ENCODE results near the gene SIRPA. TPM values are rescaled to one million over a fixed set of nuclear protein-coding genes. Genes with fewer than 3 reads are reported as not detected.

Gene SIRPA
- total and polyA plus RNA-seq, 2 of the 4 experiments (the other 2 are of a cell fraction): 9.9 to 40.2 TPM

DNA sequence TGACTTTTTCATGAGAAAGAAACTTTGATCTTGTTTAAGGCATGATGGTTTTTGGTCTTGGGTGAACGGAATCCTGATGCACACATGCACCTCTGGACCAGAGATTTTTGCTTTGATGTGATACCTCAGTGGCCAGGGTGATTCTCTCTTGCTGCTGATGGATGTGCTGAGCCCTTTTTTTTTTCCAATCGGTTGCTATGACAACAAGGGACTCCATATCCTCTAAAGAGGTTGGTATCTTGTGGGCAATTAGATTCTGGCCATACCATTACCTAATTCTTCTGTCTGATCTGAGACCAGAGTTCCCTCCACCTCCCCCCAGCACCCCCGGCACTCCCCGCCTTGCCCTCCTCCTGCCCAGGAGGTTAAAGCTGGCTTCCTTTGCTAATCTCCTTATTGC lies 73.8 kb downstream of the SIRPA start (continued):
- TF ChIP-seq, protein P1, sequence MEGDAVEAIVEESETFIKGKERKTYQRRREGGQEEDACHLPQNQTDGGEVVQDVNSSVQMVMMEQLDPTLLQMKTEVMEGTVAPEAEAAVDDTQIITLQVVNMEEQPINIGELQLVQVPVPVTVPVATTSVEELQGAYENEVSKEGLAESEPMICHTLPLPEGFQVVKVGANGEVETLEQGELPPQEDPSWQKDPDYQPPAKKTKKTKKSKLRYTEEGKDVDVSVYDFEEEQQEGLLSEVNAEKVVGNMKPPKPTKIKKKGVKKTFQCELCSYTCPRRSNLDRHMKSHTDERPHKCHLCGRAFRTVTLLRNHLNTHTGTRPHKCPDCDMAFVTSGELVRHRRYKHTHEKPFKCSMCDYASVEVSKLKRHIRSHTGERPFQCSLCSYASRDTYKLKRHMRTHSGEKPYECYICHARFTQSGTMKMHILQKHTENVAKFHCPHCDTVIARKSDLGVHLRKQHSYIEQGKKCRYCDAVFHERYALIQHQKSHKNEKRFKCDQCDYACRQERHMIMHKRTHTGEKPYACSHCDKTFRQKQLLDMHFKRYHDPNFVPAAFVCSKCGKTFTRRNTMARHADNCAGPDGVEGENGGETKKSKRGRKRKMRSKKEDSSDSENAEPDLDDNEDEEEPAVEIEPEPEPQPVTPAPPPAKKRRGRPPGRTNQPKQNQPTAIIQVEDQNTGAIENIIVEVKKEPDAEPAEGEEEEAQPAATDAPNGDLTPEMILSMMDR (conservative IDR thresholded peaks at IDR 0.05; ENCODE audit: low read depth, low read length): no peak
- no peak for TF ChIP-seq MAFK (IDR thresholded peaks at IDR 0.05; ENCODE audit: low read depth, low read length)
- no peak for TF ChIP-seq MAZ (IDR thresholded peaks at IDR 0.05; ENCODE audit: borderline replicate concordance, low read depth, low read length)

DNA sequence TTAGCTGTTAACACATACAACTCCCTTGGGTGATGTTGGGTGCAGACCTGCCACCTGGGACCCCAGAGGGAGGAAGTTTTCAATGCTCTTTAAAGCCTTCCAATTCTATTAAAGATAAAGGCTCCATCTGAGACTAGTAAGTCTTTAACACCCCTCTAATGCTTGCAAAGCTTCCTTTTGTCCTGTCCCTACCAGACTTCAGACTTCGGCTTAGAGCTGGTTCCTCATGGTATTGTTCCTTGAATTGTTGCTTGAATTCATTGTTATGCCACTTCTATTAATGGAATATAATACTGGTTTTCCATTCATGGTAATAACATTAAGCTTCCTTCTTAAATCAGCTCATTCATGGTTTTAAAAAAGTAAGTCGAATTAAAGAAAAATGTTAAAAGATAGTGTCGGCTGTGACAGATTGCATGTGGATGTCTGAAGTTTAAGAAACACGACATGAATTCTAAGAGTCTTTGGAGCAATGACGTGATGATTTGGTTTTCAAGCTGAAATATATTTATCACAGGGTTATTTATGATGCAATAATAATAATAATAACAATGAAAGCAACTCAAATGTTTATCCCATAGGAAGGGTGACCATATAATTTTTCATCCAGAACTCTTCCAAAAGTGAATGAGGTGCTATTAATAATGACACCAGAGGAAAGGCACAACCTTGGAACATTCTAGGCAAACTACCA lies 76.8 kb downstream of the SIRPA start:
- H3K27me3 ChIP-seq (ENCODE audit: control insufficient read depth, insufficient read depth, low read length): peaks cover 35% of the 10 kb centered on the region
- H2BK120ac ChIP-seq (ENCODE audit: low read depth, low read length): no peak overlapping the region
- H2AK9ac ChIP-seq (replicated peaks; ENCODE audit: low read depth, low read length, poor library complexity): no peak overlapping the region
- H4K91ac ChIP-seq (ENCODE audit: insufficient read depth, low read depth, low read length): no peak overlapping the region
- H2BK5ac ChIP-seq (ENCODE audit: low read depth, low read length, poor library complexity, severe bottlenecking): no peak overlapping the region
- H3K36me3 ChIP-seq (ENCODE audit: control insufficient read depth, insufficient read depth, low read length): no peaks in the 10 kb centered on the region
- no peak overlapping the region for H3K18ac ChIP-seq (ENCODE audit: low read depth, low read length)
- no CpG with 5 or more reads among the region's 5 CpGs for WGBS, 2 experiments (ENCODE audit: extremely low coverage in 2 of 2, insufficient read length in 1 of 2)
- H2AK5ac ChIP-seq (ENCODE audit: low read depth, low read length): no peak overlapping the region
- no peaks in the 10 kb centered on the region for H3K9me1 ChIP-seq (ENCODE audit: insufficient read depth, low read length)
- ATAC-seq (ENCODE audit: low read depth) (no peak), DNase-seq (no peak)
- H3K14ac ChIP-seq (replicated peaks; ENCODE audit: low read depth, low read length): no peak overlapping the region
- no peaks in the 10 kb centered on the region for H3K4me1 ChIP-seq (ENCODE audit: control insufficient read depth, insufficient read depth, low read length)
- no peak overlapping the region for H2AFZ ChIP-seq (replicated peaks; ENCODE audit: low read length, poor library complexity)
- BruUV-seq (replicated peaks): no TSS peak
- in situ Hi-C loops (cut with MboI; ENCODE audit: low sequenced_read_pairs): no loop called here
- H3K9ac ChIP-seq (ENCODE audit: low read depth, low read length): no peak overlapping the region
- dilution Hi-C loops (cut with HindIII; ENCODE audit: low sequenced_read_pairs, unreplicated experiment): no loop called here
- CTCF ChIA-PET: interaction anchor here (1.0 kb wide), 1 partner anchor 200 kb away, joined by 3 read pairs; no protein-coding TSS in a partner anchor
- no peak overlapping the region for H2BK15ac ChIP-seq (ENCODE audit: low read depth, low read length)
- H3K27ac ChIP-seq (ENCODE audit: insufficient read depth, low read length): no peak overlapping the region
- H4K20me1 ChIP-seq (ENCODE audit: insufficient read depth, low read length): no peaks in the 10 kb centered on the region; the same call in 1 of the 2 replicates
- no peak overlapping the region for H3K56ac ChIP-seq (ENCODE audit: extremely low read depth, insufficient read depth, low read length)
- H4K8ac ChIP-seq (ENCODE audit: low read depth in 2 of 2, low read length in 2 of 2): no peak overlapping the region
- H3K9me3 ChIP-seq (ENCODE audit: control insufficient read depth, insufficient read depth, low read length): no peaks in the 10 kb centered on the region
- H3K4ac ChIP-seq (ENCODE audit: low read depth, low read length): no peak overlapping the region
- no peak overlapping the region for H3K4me2 ChIP-seq (ENCODE audit: low read depth, low read length)
- H3K79me1 ChIP-seq (ENCODE audit: low read depth in 1 of 2, low read length in 2 of 2): no peaks in the 10 kb centered on the region
- no peak overlapping the region for H2BK20ac ChIP-seq (ENCODE audit: low read depth, low read length)
- H4K5ac ChIP-seq (ENCODE audit: low read depth, low read length): no peak overlapping the region
- H3K4me3 ChIP-seq (ENCODE audit: insufficient read depth, low read depth, low read length): no peak overlapping the region
- POLR2A ChIA-PET (ENCODE audit: unreplicated experiment): interaction anchor here (0.6 kb wide), 2 partner anchors 15 to 186 kb away, joined by 3 to 6 read pairs; no protein-coding TSS in a partner anchor
- intact Hi-C loops (cut with micrococcal nuclease): no loop called here
- H3K23ac ChIP-seq (ENCODE audit: low read depth, low read length): no peak overlapping the region
- TF ChIP-seq POLR2A (IDR thresholded peaks at IDR 0.05; ENCODE audit: low read depth, low read length) (no peak), NFE2L2 (IDR thresholded peaks at IDR 0.05; ENCODE audit: low read depth, low read length) (no peak), RCOR1 (IDR thresholded peaks at IDR 0.05; ENCODE audit: insufficient replicate concordance, low read length) (no peak), BHLHE40 (IDR thresholded peaks at IDR 0.05; ENCODE audit: low read depth, low read length) (no peak), RFX5 (IDR thresholded peaks at IDR 0.05; ENCODE audit: low read depth, low read length) (no peak), MXI1 (IDR thresholded peaks at IDR 0.05; ENCODE audit: borderline replicate concordance, low read depth, low read length) (no peak), CHD1 (IDR thresholded peaks at IDR 0.05; ENCODE audit: low read depth, low read length) (no peak), FOS (IDR thresholded peaks at IDR 0.05; ENCODE audit: low read depth, low read length) (no peak)
- TF ChIP-seq, protein P2, sequence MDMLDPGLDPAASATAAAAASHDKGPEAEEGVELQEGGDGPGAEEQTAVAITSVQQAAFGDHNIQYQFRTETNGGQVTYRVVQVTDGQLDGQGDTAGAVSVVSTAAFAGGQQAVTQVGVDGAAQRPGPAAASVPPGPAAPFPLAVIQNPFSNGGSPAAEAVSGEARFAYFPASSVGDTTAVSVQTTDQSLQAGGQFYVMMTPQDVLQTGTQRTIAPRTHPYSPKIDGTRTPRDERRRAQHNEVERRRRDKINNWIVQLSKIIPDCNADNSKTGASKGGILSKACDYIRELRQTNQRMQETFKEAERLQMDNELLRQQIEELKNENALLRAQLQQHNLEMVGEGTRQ (IDR thresholded peaks at IDR 0.05; ENCODE audit: low read depth, low read length): no peak
- TF ChIP-seq, protein P1 (conservative IDR thresholded peaks at IDR 0.05; ENCODE audit: low read depth, low read length): no peak
